Measurements from ENCODE around the gene ZFHX2. TPM values are rescaled to one million over a fixed set of nuclear protein-coding genes. Genes with fewer than 3 reads are reported as not detected.

The ZFHX2 gene
- total and polyA plus RNA-seq, 4 experiments from 2014 or later = 0.35 to 0.36 TPM; not detected in 2

GRCh38 chr14:23482823-23483148 lies 68.8 kb downstream of the ZFHX2 start:
- intact Hi-C loops (cut with micrococcal nuclease) = no loop called here
- H3K4me1 Mint-ChIP-seq = peaks cover 0 to 7% (median 4%) of the 10 kb centered on the region in 4 donors
- Histone ChIP-seq H3K27me3 (ENCODE audit: insufficient read depth, low read length) (no peaks in the 10 kb centered on the region), H3K27ac (ENCODE audit: low read depth, low read length) (no peak overlapping the region), H3K4me3 (ENCODE audit: low read length in 2 of 2) (no peak overlapping the region), H3K4me1 (ENCODE audit: insufficient read depth, low read length) (peaks cover 5% of the 10 kb centered on the region), H3K36me3 (ENCODE audit: insufficient read depth, low read length) (peaks cover 16% of the 10 kb centered on the region), H3K9me3 (ENCODE audit: control insufficient read depth in 1 of 2, low read length in 2 of 2) (no peaks in the 10 kb centered on the region)
- POLR2A ChIA-PET (ENCODE audit: partially characterized antibody) = no interaction called here
- DNase-seq = no peak
- H3K36me3 Mint-ChIP-seq = peaks cover 43 to 55% of the 10 kb centered on the region in 2 donors
- no peak overlapping the region for H3K4me3 Mint-ChIP-seq
- H3K27ac Mint-ChIP-seq = no peak overlapping the region
- CTCF ChIA-PET (ENCODE audit: partially characterized antibody) = interaction anchor here (4.3 kb wide), 1 partner anchor 77 kb away, joined by 22 read pairs; no protein-coding TSS in a partner anchor
- H3K9me3 Mint-ChIP-seq = no peaks in the 10 kb centered on the region
- H3K27me3 Mint-ChIP-seq = no peaks in the 10 kb centered on the region

- H3K4me3 Mint-ChIP-seq = no peak overlapping the region
- Histone ChIP-seq H3K27me3 (ENCODE audit: insufficient read depth, low read length) (no peaks in the 10 kb centered on the region), H3K9me3 (ENCODE audit: control insufficient read depth in 1 of 2, low read length in 2 of 2) (no peaks in the 10 kb centered on the region), H3K4me3 (ENCODE audit: low read length in 2 of 2) (no peak overlapping the region), H3K36me3 (ENCODE audit: insufficient read depth, low read length) (peaks cover 22% of the 10 kb centered on the region), H3K4me1 (ENCODE audit: insufficient read depth, low read length) (peaks cover 8% of the 10 kb centered on the region), H3K27ac (ENCODE audit: low read depth, low read length) (no peak overlapping the region)
- H3K36me3 Mint-ChIP-seq = peaks cover 49 to 60% of the 10 kb centered on the region in 2 donors
- H3K9me3 Mint-ChIP-seq = no peaks in the 10 kb centered on the region
- no peaks in the 10 kb centered on the region for H3K27me3 Mint-ChIP-seq
- ChIA-PET CTCF (ENCODE audit: partially characterized antibody) (interaction anchor here (0.7 to 4.3 kb wide), 3 partner anchors 56 to 77 kb away, joined by 3 to 22 read pairs (median 3); no protein-coding TSS in a partner anchor), POLR2A (ENCODE audit: partially characterized antibody) (no interaction called here)
- H3K4me1 Mint-ChIP-seq = peaks cover 2 to 10% (median 6%) of the 10 kb centered on the region in 4 donors
- no peak for DNase-seq
- H3K27ac Mint-ChIP-seq = peak overlapping the region in 1 of 7 donors; percentile 81
- intact Hi-C loops (cut with micrococcal nuclease) = no loop called here
Observed at GRCh38 chr14:23481979-23482822, 69.4 kb downstream of the ZFHX2 start.

- intact Hi-C loops (cut with micrococcal nuclease) = no loop called here
- POLR2A ChIA-PET (ENCODE audit: partially characterized antibody) = no interaction called here
- H3K36me3 ChIP-seq (ENCODE audit: insufficient read depth, low read length) = peaks cover 26% of the 10 kb centered on the region
Observed at GRCh38 chr14:23481362-23481970, 70.1 kb downstream of the ZFHX2 start.

GRCh38 chr14:23478109-23478759 lies 73.3 kb downstream of the ZFHX2 start:
- H3K27me3 ChIP-seq (ENCODE audit: insufficient read depth, low read length) = no peaks in the 10 kb centered on the region
- H3K4me1 ChIP-seq (ENCODE audit: insufficient read depth, low read length) = peaks cover 8% of the 10 kb centered on the region
- peaks cover 54 to 64% of the 10 kb centered on the region in 2 donors for H3K36me3 Mint-ChIP-seq
- no peak overlapping the region for H3K4me3 Mint-ChIP-seq
- ChIA-PET CTCF (ENCODE audit: partially characterized antibody) (interaction anchor here (0.7 to 7.3 kb wide), 18 partner anchors 9 to 153 kb away, joined by 3 to 174 read pairs (median 5); partner anchors contain the start of genes AP1G2 and NGDN), POLR2A (ENCODE audit: partially characterized antibody) (interaction anchor here (0.7 to 3.2 kb wide), 4 partner anchors 9 to 85 kb away, joined by 3 to 19 read pairs (median 4); partner anchors contain the start of gene NGDN)
- H3K4me1 Mint-ChIP-seq = peaks cover 4 to 12% (median 5%) of the 10 kb centered on the region in 4 donors
- intact Hi-C loops (cut with micrococcal nuclease) = loop anchor here (1.0 kb wide), 2 partner anchors 61 to 84 kb away; no protein-coding TSS in a partner anchor
- peak; percentile 67 to 73 (median 71) for DNase-seq
- no peaks in the 10 kb centered on the region for H3K9me3 ChIP-seq (ENCODE audit: control insufficient read depth in 1 of 2, low read length in 2 of 2)
- no peak overlapping the region for H3K27ac ChIP-seq (ENCODE audit: low read depth, low read length)
- peaks cover 37% of the 10 kb centered on the region for H3K36me3 ChIP-seq (ENCODE audit: insufficient read depth, low read length)
- no peak overlapping the region for H3K4me3 ChIP-seq (ENCODE audit: low read length in 2 of 2)
- no peaks in the 10 kb centered on the region for H3K27me3 Mint-ChIP-seq
- peak overlapping the region in 4 of 7 donors; percentile 0 to 83 (median 28) for H3K27ac Mint-ChIP-seq
- H3K9me3 Mint-ChIP-seq = no peaks in the 10 kb centered on the region

More at GRCh38 chr14:23481362-23481970, 70.1 kb downstream of the ZFHX2 start:
- H3K4me1 Mint-ChIP-seq = peaks cover 4 to 11% (median 7%) of the 10 kb centered on the region in 4 donors
- H3K4me3 Mint-ChIP-seq = no peak overlapping the region
- DNase-seq = no peak
- H3K36me3 Mint-ChIP-seq = peaks cover 48 to 59% of the 10 kb centered on the region in 2 donors
- peaks cover 8% of the 10 kb centered on the region for H3K4me1 ChIP-seq (ENCODE audit: insufficient read depth, low read length)
- H3K27ac Mint-ChIP-seq = no peak overlapping the region
- H3K27ac ChIP-seq (ENCODE audit: low read depth, low read length) = no peak overlapping the region
- no peaks in the 10 kb centered on the region for H3K27me3 ChIP-seq (ENCODE audit: insufficient read depth, low read length)
- no peaks in the 10 kb centered on the region for H3K27me3 Mint-ChIP-seq
- H3K9me3 ChIP-seq (ENCODE audit: control insufficient read depth in 1 of 2, low read length in 2 of 2) = no peaks in the 10 kb centered on the region
- no peaks in the 10 kb centered on the region for H3K9me3 Mint-ChIP-seq
- CTCF ChIA-PET (ENCODE audit: partially characterized antibody) = interaction anchor here (0.7 to 1.3 kb wide), 3 partner anchors 57 to 76 kb away, joined by 3 read pairs; no protein-coding TSS in a partner anchor
- no peak overlapping the region for H3K4me3 ChIP-seq (ENCODE audit: low read length in 2 of 2)

GRCh38 chr14:23470947-23471346 lies 80.6 kb downstream of the ZFHX2 start:
- CTCF ChIA-PET (ENCODE audit: partially characterized antibody) = interaction anchor here (1.2 kb wide), 1 partner anchor 169 kb away, joined by 3 read pairs; no protein-coding TSS in a partner anchor
- peaks cover 17% of the 10 kb centered on the region for H3K4me1 ChIP-seq (ENCODE audit: insufficient read depth, low read length)
- no peak overlapping the region for H3K27ac ChIP-seq (ENCODE audit: low read depth, low read length)
- H3K36me3 ChIP-seq (ENCODE audit: insufficient read depth, low read length) = peaks cover 28% of the 10 kb centered on the region
- no peak overlapping the region for H3K4me3 ChIP-seq (ENCODE audit: low read length in 2 of 2)
- Mint-ChIP-seq H3K4me3 (peak overlapping the region in 3 of 8 donors; percentile 32 to 76 (median 45)), H3K4me1 (peaks cover 0 to 8% (median 6%) of the 10 kb centered on the region in 4 donors), H3K36me3 (peaks cover 26 to 38% of the 10 kb centered on the region in 2 donors), H3K27me3 (no peaks in the 10 kb centered on the region), H3K27ac (peak overlapping the region in 4 of 7 donors; percentile 48 to 86 (median 68)), H3K9me3 (no peaks in the 10 kb centered on the region)
- POLR2A ChIA-PET (ENCODE audit: partially characterized antibody) = interaction anchor here (2.2 kb wide), 1 partner anchor 150 kb away, joined by 6 read pairs; no protein-coding TSS in a partner anchor
- no peaks in the 10 kb centered on the region for H3K9me3 ChIP-seq (ENCODE audit: control insufficient read depth in 1 of 2, low read length in 2 of 2)
- no peaks in the 10 kb centered on the region for H3K27me3 ChIP-seq (ENCODE audit: insufficient read depth, low read length)
- intact Hi-C loops (cut with micrococcal nuclease) = no loop called here
- no peak for DNase-seq

Data from CD4-positive, alpha-beta memory T cell (primary cell).